ENCODE results near the gene HTR3B. TPM values are rescaled to one million over a fixed set of nuclear protein-coding genes. Genes with fewer than 3 reads are reported as not detected.

Gene HTR3B
- total RNA-seq, 1 donor from 2014 or later: 0.22 TPM

DNA sequence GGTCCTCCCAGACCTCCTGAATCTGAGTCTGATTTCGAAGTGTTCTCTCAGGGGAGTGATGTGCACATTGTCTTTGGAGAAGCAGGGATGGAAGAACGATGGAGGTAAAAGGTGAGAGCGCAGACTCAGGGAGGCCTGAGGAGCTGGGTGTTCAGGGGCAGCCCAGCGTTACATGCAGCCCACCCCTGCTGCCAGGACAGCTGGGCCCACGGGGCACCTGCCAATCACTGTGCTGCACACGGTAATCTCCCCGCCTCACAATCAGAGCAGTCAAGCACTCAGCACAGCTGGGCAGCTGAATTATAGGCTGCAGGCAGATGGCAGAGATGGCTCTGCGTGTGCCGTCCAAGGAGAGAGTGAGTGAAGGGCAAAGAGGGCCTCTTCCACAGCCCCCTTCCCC is 52.4 kb downstream of the HTR3B start:
- peaks cover 3% of the 10 kb centered on the region for H3K27me3 Mint-ChIP-seq
- no peak overlapping the region for H3K4me3 Mint-ChIP-seq
- no peaks in the 10 kb centered on the region for H3K36me3 Mint-ChIP-seq (ENCODE audit: low read depth)
- H3K9me3 Mint-ChIP-seq: no peaks in the 10 kb centered on the region
- ATAC-seq (ENCODE audit: low read depth) (no peak), DNase-seq (no peak)
- H3K27ac Mint-ChIP-seq: no peak overlapping the region
- intact Hi-C loops (cut with micrococcal nuclease): no loop called here
- TF ChIP-seq, protein P1, sequence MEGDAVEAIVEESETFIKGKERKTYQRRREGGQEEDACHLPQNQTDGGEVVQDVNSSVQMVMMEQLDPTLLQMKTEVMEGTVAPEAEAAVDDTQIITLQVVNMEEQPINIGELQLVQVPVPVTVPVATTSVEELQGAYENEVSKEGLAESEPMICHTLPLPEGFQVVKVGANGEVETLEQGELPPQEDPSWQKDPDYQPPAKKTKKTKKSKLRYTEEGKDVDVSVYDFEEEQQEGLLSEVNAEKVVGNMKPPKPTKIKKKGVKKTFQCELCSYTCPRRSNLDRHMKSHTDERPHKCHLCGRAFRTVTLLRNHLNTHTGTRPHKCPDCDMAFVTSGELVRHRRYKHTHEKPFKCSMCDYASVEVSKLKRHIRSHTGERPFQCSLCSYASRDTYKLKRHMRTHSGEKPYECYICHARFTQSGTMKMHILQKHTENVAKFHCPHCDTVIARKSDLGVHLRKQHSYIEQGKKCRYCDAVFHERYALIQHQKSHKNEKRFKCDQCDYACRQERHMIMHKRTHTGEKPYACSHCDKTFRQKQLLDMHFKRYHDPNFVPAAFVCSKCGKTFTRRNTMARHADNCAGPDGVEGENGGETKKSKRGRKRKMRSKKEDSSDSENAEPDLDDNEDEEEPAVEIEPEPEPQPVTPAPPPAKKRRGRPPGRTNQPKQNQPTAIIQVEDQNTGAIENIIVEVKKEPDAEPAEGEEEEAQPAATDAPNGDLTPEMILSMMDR (IDR thresholded peaks at IDR 0.05): no peak
- POLR2A ChIA-PET: no interaction called here
- CTCF ChIA-PET: no interaction called here
- H3K4me1 Mint-ChIP-seq: no peaks in the 10 kb centered on the region

DNA sequence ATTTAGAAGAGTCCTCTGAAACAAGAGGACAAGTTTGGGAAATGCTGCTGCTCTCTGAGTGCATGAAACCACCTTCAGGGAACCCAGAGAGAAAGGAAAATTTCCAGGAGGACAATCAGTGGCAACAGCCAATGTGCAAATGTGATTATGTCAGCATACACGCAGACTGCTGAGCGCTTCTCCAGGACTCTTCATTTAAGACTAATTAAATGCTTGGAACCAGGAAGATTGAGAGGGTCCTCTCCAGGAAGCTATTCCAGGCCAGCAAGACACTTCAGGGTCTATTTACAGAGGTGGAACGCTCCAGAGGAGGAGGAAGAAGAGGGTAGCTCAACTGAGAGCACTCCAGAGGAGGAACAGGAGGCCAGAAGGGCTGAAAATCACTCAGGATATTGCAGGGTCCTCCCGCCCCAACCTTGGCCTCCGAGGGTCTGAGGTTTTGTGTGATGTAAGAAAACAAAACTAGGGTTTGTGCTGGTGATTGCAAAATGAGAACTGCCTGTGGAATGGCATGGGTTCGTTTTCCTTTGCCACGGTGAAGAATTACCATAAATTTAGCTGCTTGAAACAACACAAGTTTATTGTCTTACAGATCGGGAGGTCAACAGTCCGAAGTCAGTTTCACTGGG is 56.2 kb downstream of the HTR3B start:
- intact Hi-C loops (cut with micrococcal nuclease): no loop called here
- CTCF ChIA-PET: interaction anchor here (1.1 kb wide), 1 partner anchor 300 kb away, joined by 3 read pairs; no protein-coding TSS in a partner anchor
- Mint-ChIP-seq H3K9me3 (no peaks in the 10 kb centered on the region), H3K4me1 (no peaks in the 10 kb centered on the region), H3K27me3 (no peaks in the 10 kb centered on the region), H3K4me3 (no peak overlapping the region), H3K27ac (no peak overlapping the region), H3K36me3 (ENCODE audit: low read depth) (no peaks in the 10 kb centered on the region)
- DNase-seq: no peak
- POLR2A ChIA-PET: no interaction called here
- TF ChIP-seq, protein P1 (IDR thresholded peaks at IDR 0.05): no peak
- ATAC-seq (ENCODE audit: low read depth): no peak

DNA sequence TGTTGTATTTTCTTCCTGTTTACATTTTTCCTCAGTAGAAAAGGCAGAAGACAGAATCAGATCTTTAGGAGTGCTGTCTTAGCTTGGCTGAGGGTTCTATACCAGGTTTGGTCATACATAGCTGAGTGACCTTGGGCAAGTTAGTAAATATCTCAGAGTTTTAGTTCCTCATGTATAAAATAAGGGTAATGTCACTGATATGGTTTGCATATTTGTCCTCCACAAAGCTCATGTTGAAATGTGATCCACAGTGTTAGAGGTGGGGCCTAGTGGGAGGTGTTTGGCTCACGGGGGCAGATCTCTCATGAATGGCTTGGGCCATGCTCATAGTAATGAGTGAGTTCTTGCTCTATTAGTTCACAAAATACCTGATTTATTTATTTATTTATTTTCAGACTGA is 62.8 kb downstream of the HTR3B start:
- Mint-ChIP-seq H3K36me3 (ENCODE audit: low read depth) (no peaks in the 10 kb centered on the region), H3K4me3 (no peak overlapping the region), H3K9me3 (no peaks in the 10 kb centered on the region), H3K27ac (no peak overlapping the region), H3K4me1 (peaks cover 14% of the 10 kb centered on the region), H3K27me3 (no peaks in the 10 kb centered on the region)
- TF ChIP-seq, protein P1 (IDR thresholded peaks at IDR 0.05): no peak
- intact Hi-C loops (cut with micrococcal nuclease): no loop called here
- ATAC-seq (ENCODE audit: low read depth) (peak; percentile 56), DNase-seq (no peak)
- POLR2A ChIA-PET: interaction anchor here (2.4 kb wide), 1 partner anchor 10 kb away, joined by 15 read pairs; no protein-coding TSS in a partner anchor
- CTCF ChIA-PET: interaction anchor here (0.9 kb wide), 1 partner anchor 19 kb away, joined by 3 read pairs; no protein-coding TSS in a partner anchor

DNA sequence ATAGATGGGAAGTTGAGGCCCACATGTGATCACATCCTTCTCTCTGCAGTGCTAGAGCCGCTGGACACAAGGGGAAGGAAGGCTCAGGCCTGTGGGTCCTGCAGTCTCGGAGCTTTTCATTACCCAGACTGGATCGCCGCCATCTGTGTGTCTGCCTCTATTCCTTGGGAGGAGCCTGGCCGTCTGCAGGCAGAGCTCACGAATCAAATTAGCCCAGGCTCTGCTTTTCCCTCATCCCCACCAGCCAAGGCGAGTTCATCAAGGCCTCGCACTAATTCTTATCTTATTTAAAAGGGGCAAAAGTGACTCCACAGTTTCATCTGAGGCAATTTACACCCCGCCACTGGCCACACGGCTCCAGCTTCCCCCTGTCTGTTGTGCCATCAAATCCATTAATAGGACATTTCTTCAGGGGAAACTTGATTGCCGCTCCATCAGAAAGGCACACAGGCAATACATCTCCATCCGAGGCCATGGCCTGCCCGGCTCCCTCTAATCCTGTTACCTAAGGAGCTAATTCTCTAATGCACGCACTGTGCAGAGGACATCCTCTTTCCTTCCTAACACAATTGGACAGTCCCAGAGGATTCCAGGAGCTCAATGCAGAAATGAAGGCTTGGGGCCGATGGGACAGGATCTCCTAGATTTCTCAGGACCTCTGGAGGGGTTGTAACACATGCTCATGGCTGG is 67.1 kb downstream of the HTR3B start:
- no peak overlapping the region for H3K27ac Mint-ChIP-seq
- intact Hi-C loops (cut with micrococcal nuclease): no loop called here
- H3K4me1 Mint-ChIP-seq: peaks cover 47% of the 10 kb centered on the region
- CTCF ChIA-PET: no interaction called here
- POLR2A ChIA-PET: no interaction called here
- no peaks in the 10 kb centered on the region for H3K36me3 Mint-ChIP-seq (ENCODE audit: low read depth)
- TF ChIP-seq, protein P1 (IDR thresholded peaks at IDR 0.05): no peak
- no peaks in the 10 kb centered on the region for H3K9me3 Mint-ChIP-seq
- H3K27me3 Mint-ChIP-seq: no peaks in the 10 kb centered on the region
- ATAC-seq (ENCODE audit: low read depth) (no peak), DNase-seq (no peak)
- no peak overlapping the region for H3K4me3 Mint-ChIP-seq

DNA sequence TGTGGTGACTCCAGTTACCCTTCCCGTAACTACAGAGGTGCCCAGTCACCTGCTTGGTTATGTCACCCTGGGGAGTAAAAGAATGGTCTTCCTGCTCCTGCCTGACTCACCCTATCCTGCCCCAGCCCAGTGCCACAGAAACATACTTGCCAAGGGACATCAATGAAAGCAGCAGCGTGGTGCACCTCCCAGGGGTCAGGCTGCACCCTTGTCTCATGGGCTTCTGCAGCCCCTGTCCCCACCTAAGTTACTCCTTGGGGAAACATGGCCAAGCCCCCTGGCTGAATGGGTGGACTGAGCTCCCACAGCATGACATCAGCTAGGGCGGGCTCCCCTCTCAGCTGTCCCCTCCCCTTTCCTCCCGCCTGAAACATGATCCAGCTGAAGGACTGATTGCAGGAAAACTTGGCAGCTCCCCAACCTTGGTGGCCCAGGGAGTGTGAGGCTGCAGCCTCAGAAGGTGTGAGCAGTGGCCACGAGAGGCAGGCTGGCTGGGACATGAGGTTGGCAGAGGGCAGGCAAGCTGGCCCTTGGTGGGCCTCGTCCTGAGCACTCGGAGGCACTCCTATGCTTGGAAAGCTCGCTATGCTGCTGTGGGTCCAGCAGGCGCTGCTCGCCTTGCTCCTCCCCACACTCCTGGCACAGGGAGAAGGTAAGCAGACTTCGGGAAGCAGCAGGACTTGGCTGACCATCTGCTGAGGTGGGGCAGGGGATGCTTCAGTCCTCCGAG is 70.3 kb downstream of the HTR3B start, which contains the start of gene HTR3A:
TSS of gene HTR3A (plus strand) at position 368 of the 730 bp plus-strand sequence. CDS start at position 586, 218 bp downstream.
- ATAC-seq (ENCODE audit: low read depth) (no peak), DNase-seq (no peak)
- peak within 1 kb of the TSS; percentile 42 for H3K4me3 Mint-ChIP-seq
- peaks cover 64% of the 10 kb centered on the region for H3K4me1 Mint-ChIP-seq
- CTCF ChIA-PET: interaction anchor here (1.0 to 7.1 kb wide), 3 partner anchors 18 to 286 kb away, joined by 3 to 66 read pairs (median 56); no protein-coding TSS in a partner anchor
- TF ChIP-seq, protein P1 (IDR thresholded peaks at IDR 0.05): no peak
- H3K36me3 Mint-ChIP-seq (ENCODE audit: low read depth): no peaks in the 10 kb centered on the region
- H3K27me3 Mint-ChIP-seq: no peaks in the 10 kb centered on the region
- POLR2A ChIA-PET: interaction anchor here (3.8 kb wide), 1 partner anchor 79 kb away, joined by 21 read pairs; no protein-coding TSS in a partner anchor
- H3K9me3 Mint-ChIP-seq: no peaks in the 10 kb centered on the region
- intact Hi-C loops (cut with micrococcal nuclease): loop anchor here (5.0 kb wide), 1 partner anchor 287 kb away; no protein-coding TSS in a partner anchor
- H3K27ac Mint-ChIP-seq: peak within 1 kb of the TSS; percentile 50
